AG09309 (cell line): ENCODE data around the gene NOS3.

Source experiments
- DNase-seq: peaks from one replicate; pipeline ENCODE4 v3.0.0-alpha.2; 2010; ENCODE audit warnings: low read depth
- H3K4me3 ChIP-seq: 2 replicates; pipeline ENCODE4 v1.5.1; 2011; ENCODE audit warnings: mild to moderate bottlenecking, low read depth, low read length, moderate library complexity; ENCODE audit not compliant: control insufficient read depth
- CTCF ChIP-seq: IDR thresholded peaks from 2 replicates; pipeline ENCODE4 v1.5.1; 2011; ENCODE audit warnings: mild to moderate bottlenecking, low read depth, low read length, inconsistent platforms; ENCODE audit not compliant: insufficient read depth, control insufficient read depth; ENCODE audit errors: missing control alignments

Gene NOS3

GRCh38 chr7:151062399-151063211, 71.8 kb downstream of the NOS3 start:
- peak overlapping the region; percentile 26 for H3K4me3 ChIP-seq
- no peak for DNase-seq
- no peak for TF ChIP-seq CTCF

DNA sequence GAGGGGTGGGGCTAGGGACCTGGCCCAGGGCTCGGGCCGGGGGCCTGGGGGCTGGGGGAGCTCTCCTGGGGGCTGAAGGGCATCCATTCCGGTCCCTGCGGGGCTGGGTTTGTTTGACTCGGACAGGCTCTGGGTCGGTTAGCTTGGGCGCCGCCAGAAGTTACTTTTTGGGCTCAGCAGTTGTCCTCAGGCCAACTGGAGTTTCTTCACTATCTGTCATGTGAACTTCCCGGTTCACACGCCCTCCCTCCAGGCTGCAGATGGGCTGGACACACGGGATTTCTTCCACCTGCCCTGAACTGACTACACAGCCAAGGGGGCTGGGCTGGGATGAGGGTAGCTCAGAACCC, 72.4 kb downstream of the NOS3 start:
- no peak for DNase-seq
- peak overlapping the region; percentile 9; the same call in 1 of the 2 replicates for H3K4me3 ChIP-seq
- TF ChIP-seq CTCF = no peak
